Kidney (tissue), 14 donors: ENCODE results near the gene MGME1. TPM values are rescaled to one million over a fixed set of nuclear protein-coding genes. Genes with fewer than 3 reads are reported as not detected.

Experiments
- DNase-seq, 5 donors: peaks; one replicate each; pipeline ENCODE4 v3.0.0-alpha.2; 2013 to 2020
- FAIRE-seq: peaks from 2 replicates; lab custom pipeline; 2012; peaks lifted over from hg19 to GRCh38; lab: Jason Lieb, UNC
- H3K27ac ChIP-seq, 2 donors: one replicate each; pipeline ENCODE4 v1.7.0; 2013; ENCODE audit warnings: low read depth in 2 of 2, low read length in 2 of 2, inconsistent platforms in 1 of 2
- H3K27me3 ChIP-seq: one replicate; pipeline ENCODE4 v1.7.1; 2013; ENCODE audit warnings: low read length, inconsistent platforms; ENCODE audit not compliant: control insufficient read depth, insufficient read depth
- H3K36me3 ChIP-seq, 3 donors: one replicate each; pipeline versions ENCODE4 v1.7.0 to v1.7.1; 2013; ENCODE audit warnings: low read length in 3 of 3, control low read depth in 1 of 3, inconsistent platforms in 1 of 3; ENCODE audit not compliant: insufficient read depth in 3 of 3, control insufficient read depth in 2 of 3
- H3K4me1 ChIP-seq, 3 donors: one replicate each; pipeline versions ENCODE4 v1.7.0 to v1.7.1; 2013; ENCODE audit warnings: low read length in 3 of 3, inconsistent platforms in 1 of 3, low read depth in 1 of 3; ENCODE audit not compliant: control insufficient read depth in 2 of 3, insufficient read depth in 2 of 3
- H3K4me3 ChIP-seq, 3 donors: one replicate each; pipeline versions ENCODE4 v1.7.0 to v1.8.1; 2013; ENCODE audit warnings: low read length in 3 of 3, control low read depth in 1 of 3, inconsistent platforms in 1 of 3
- H3K9ac ChIP-seq, 3 donors: one replicate each; pipeline versions ENCODE4 v1.7.0 to v1.7.1; 2013; ENCODE audit warnings: low read length in 3 of 3, control low read depth in 1 of 3, inconsistent platforms in 1 of 3
- H3K9me3 ChIP-seq, 3 donors: one replicate each; pipeline versions ENCODE4 v1.7.0 to v1.7.1; 2013; ENCODE audit warnings: low read length in 3 of 3, control low read depth in 1 of 3, inconsistent platforms in 1 of 3; ENCODE audit not compliant: control insufficient read depth in 2 of 3, insufficient read depth in 1 of 3
- intact Hi-C: fragments of 100-400 bp; cut with DNase I; formaldehyde crosslinking; loops from one replicate; pipeline ENCODE4 v1.11.1; 2022
- polyA plus RNA-seq: library from polyadenylated mRNA; stranded (reverse); fragments of 350-450 nt; fragmentation: Illumina TruSeq; extraction: RNeasy Lipid Tissue Mini Kit (QIAGEN cat#74804); gene quantifications from one replicate; pipeline ENCODE4 v1.2.3, GENCODE V29; 2014; ENCODE audit warnings: low read depth, low replicate concordance; ENCODE audit not compliant: insufficient read depth
- total RNA-seq: library from RNA; stranded (reverse); fragmentation: NEBNext Ultra II Directional; extraction: Animal tissue kit (Norgen Biotek cat#: 25700); gene quantifications from one replicate; pipeline ENCODE4 v1.2.1, GENCODE V29; 2021
- TF ChIP-seq, protein P1 (sequence below): IDR thresholded peaks from 3 replicates; pipeline ENCODE4 v1.5.1; 2012; ENCODE audit warnings: mild to moderate bottlenecking, moderate library complexity, borderline replicate concordance; ENCODE audit not compliant: insufficient read depth; ENCODE audit errors: extremely low read depth
- donor health status: control.
- donor health status: control.
- donor health status: control.
- donor health status: control.
- donor health status: control.
- donor health status: DM: yes; HTN: yes; CAD: no.
- donor health status: Normal renal cell carcinoma (clear cell type).

MGME1 gene
- total and polyA plus RNA-seq, 2 donors from 2014 or later: 15.5 to 16.7 TPM

GRCh38 chr20:17972121-17972520 is 3.3 kb downstream of the MGME1 start:
- Histone ChIP-seq H3K4me3 (peak overlapping the region; percentile 14 to 74 (median 18)), H3K36me3 (peaks cover 0 to 4% (median 2%) of the 10 kb centered on the region in 3 donors), H3K9me3 (no peaks in the 10 kb centered on the region), H3K27ac (no peak overlapping the region), H3K27me3 (no peaks in the 10 kb centered on the region), H3K9ac (peak overlapping the region in 2 of 3 donors; percentile 14 to 88), H3K4me1 (peaks cover 0 to 15% (median 6%) of the 10 kb centered on the region in 3 donors)
- intact Hi-C loops: no loop called here
- DNase-seq (no peak), FAIRE-seq (no peak)
- TF ChIP-seq, protein P1, sequence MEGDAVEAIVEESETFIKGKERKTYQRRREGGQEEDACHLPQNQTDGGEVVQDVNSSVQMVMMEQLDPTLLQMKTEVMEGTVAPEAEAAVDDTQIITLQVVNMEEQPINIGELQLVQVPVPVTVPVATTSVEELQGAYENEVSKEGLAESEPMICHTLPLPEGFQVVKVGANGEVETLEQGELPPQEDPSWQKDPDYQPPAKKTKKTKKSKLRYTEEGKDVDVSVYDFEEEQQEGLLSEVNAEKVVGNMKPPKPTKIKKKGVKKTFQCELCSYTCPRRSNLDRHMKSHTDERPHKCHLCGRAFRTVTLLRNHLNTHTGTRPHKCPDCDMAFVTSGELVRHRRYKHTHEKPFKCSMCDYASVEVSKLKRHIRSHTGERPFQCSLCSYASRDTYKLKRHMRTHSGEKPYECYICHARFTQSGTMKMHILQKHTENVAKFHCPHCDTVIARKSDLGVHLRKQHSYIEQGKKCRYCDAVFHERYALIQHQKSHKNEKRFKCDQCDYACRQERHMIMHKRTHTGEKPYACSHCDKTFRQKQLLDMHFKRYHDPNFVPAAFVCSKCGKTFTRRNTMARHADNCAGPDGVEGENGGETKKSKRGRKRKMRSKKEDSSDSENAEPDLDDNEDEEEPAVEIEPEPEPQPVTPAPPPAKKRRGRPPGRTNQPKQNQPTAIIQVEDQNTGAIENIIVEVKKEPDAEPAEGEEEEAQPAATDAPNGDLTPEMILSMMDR: no peak

DNA sequence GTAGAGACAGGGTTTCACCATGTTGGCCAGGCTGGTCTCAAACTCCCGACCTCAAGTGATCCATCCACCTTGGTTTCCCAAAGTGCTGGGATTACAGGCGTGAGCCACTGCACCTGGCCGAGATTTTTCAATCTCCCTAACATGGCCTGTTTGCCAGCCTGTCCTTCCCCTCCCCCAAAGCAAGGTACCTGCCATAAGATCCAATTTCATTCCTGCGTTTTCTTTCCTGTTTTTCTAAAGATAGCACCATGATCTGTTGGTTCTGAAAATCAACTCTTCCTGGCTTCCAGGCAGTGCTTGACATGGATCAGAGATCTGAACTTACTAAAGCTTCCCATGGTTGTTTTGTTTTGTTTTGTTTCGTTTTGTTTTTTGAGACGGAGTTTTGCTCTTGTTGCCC is 7.5 kb downstream of the MGME1 start:
- intact Hi-C loops: no loop called here
- TF ChIP-seq, protein P1: no peak

DNA sequence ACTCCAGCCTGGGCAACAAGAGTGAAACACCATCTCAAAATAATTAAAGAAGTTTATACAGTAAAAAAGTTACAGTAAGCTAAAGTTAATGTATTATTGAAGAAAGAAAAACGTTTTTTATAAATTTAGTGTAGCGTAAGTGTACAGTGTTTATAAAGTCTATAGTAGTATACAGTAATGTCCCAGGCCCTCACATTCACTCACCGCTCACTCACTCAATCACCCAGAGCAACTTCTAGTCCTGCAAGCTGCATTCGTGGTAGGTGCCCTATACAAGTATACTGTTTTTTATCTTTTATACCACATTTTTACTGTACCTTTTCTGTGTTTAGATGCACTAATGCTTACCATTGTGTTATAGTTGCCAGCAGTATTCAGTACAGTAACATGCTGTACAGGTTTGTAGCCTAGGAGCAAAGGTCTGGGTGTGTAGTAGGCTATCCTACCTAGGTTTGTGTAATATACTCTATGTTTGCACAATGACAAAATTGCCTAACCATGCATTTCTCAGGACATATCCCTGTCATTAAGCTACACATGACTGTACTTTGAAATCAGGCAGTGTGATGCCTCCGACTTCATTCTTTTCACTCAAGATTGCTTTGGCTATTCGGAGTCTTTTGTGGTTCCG is 16.7 kb downstream of the MGME1 start:
- DNase-seq (no peak), FAIRE-seq (no peak)
- Histone ChIP-seq H3K9me3 (no peaks in the 10 kb centered on the region), H3K27ac (no peak overlapping the region), H3K27me3 (no peaks in the 10 kb centered on the region), H3K4me1 (no peaks in the 10 kb centered on the region), H3K4me3 (no peak overlapping the region), H3K9ac (no peak overlapping the region), H3K36me3 (peaks cover 2 to 13% (median 2%) of the 10 kb centered on the region in 3 donors)
- TF ChIP-seq, protein P1: no peak
- intact Hi-C loops: no loop called here

More for the DNA sequence above, 7.5 kb downstream of the MGME1 start:
- Histone ChIP-seq H3K36me3 (peaks cover 0 to 7% (median 2%) of the 10 kb centered on the region in 3 donors), H3K4me1 (peaks cover 0 to 7% (median 2%) of the 10 kb centered on the region in 3 donors), H3K4me3 (no peak overlapping the region), H3K27ac (no peak overlapping the region), H3K9ac (no peak overlapping the region), H3K9me3 (no peaks in the 10 kb centered on the region), H3K27me3 (no peaks in the 10 kb centered on the region)
- FAIRE-seq (no peak), DNase-seq (no peak)
